Measurements from ENCODE around the gene F8A1.

GRCh38 chrX:154873329-154873728 is 12.8 kb upstream of the F8A1 start:
- TF ChIP-seq ZC3H10 (CRISPR knock-in tag; IDR thresholded peaks at IDR 0.05): no peak
- TF ChIP-seq ESRRG (CRISPR knock-in tag; IDR thresholded peaks at IDR 0.05): no peak
- TF ChIP-seq ZFP30 (CRISPR knock-in tag; IDR thresholded peaks at IDR 0.05): no peak
- no peak for TF ChIP-seq CREB5 (CRISPR knock-in tag; IDR thresholded peaks at IDR 0.05; ENCODE audit: low read depth)
- TF ChIP-seq CSDC2 (CRISPR knock-in tag; IDR thresholded peaks at IDR 0.05): no peak
- TF ChIP-seq OSR1 (CRISPR knock-in tag; IDR thresholded peaks at IDR 0.05): no peak
- no peak for TF ChIP-seq CSRNP3 (CRISPR knock-in tag; IDR thresholded peaks at IDR 0.05)
- TF ChIP-seq GLIS3 (CRISPR knock-in tag; IDR thresholded peaks at IDR 0.05): no peak

Measured in SK-N-SH treated with all-trans-retinoic acid at 6 μM for 48 hours (cell line).